Activated T-helper 1 cell treated with anti-CD3 and anti-CD28 coated beads, Interleukin-12 subunit alpha, Interleukin-12 subunit beta, Interleukin-2, Interleukin-4 antibody, amounts not matched to agents 30 ng/mL and 10 ng/mL and 1 ng/mL, durations not matched to agents 14 hours and 24 hours and 36 hours (primary cell): ENCODE results near the gene DOHH. TPM values are rescaled to one million over a fixed set of nuclear protein-coding genes. Genes with fewer than 3 reads are reported as not detected.
"Not testable (repeated sequence)": the region's sequence is repeated elsewhere in the genome, so short reads cannot be mapped to it uniquely, and the experiment has no call there.

Source experiments
- DNase-seq: peaks from one replicate; pipeline ENCODE4 v3.0.0; 2021; ENCODE audit warnings: low spot score
- H3K27ac Mint-ChIP-seq: one replicate; pipeline ENCODE4 v1.8.0; 2021; ENCODE audit warnings: mild to moderate bottlenecking, mixed read lengths
- H3K27me3 Mint-ChIP-seq: one replicate; pipeline ENCODE4 v1.8.0; 2022; ENCODE audit warnings: mild to moderate bottlenecking, moderate library complexity, mixed read lengths; ENCODE audit not compliant: insufficient read depth
- H3K36me3 Mint-ChIP-seq: one replicate; pipeline ENCODE4 v1.8.0; 2021; ENCODE audit warnings: low read depth, mixed read lengths
- H3K4me1 Mint-ChIP-seq: one replicate; pipeline ENCODE4 v1.8.0; 2021; ENCODE audit warnings: low read depth, mixed read lengths
- H3K4me3 Mint-ChIP-seq: one replicate; pipeline ENCODE4 v1.8.0; 2021; ENCODE audit warnings: mild to moderate bottlenecking, moderate library complexity, mixed read lengths
- H3K9me3 Mint-ChIP-seq: one replicate; pipeline ENCODE4 v1.8.0; 2021; ENCODE audit warnings: mixed read lengths
- intact Hi-C: fragments of 100-400 bp; cut with micrococcal nuclease; formaldehyde crosslinking; loops from one replicate; pipeline ENCODE4 v1.15.1; 2024
- total RNA-seq: library from RNA; stranded (reverse); gene quantifications from 2 replicates; pipeline ENCODE4 v1.2.3, GENCODE V29; 2022

DOHH gene
- total RNA-seq, 1 donor from 2014 or later: 21.6 TPM

DNA sequence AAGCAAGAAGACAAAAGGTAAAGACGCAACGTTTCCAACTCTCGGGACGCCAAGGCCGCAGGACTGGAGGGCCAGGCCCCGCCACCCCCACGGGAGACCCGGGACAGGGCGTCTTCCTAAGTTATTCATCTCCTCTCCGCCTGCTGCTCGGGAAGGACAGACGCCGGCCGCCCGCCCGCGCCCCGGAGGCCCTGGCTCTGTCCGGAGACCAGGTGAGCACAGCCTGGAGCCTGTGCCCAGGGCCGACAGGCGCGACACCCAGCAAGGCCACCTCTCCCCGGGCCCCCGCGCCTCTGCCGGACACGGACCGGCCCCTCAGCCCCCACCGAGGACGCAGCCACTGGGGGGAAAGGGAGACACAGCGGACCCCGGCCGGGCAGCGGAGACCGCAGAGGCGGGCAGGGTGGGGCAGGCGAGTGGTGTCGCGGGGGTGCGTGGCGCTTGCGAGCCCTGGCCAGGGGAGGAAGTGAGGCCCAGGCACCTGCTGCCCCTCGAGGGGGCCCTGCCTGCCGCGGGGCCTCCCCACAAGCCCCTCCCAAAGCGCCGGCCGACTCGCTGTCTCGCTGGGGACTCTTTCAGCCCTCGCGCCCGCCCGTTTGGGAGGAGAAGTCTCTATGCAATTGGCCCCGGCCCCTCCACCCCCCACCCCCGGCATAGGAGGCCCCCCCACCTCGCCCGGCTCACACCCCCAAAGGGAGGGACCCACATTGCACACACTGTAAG, 37.3 kb downstream of the DOHH start:
- H3K27me3 Mint-ChIP-seq: no peaks in the 10 kb centered on the region
- H3K4me3 Mint-ChIP-seq: no peak overlapping the region
- H3K9me3 Mint-ChIP-seq: no peaks in the 10 kb centered on the region
- H3K27ac Mint-ChIP-seq: no peak overlapping the region
- H3K36me3 Mint-ChIP-seq: peaks cover 2% of the 10 kb centered on the region
- intact Hi-C loops: no loop called here
- no peak for DNase-seq
- no peaks in the 10 kb centered on the region for H3K4me1 Mint-ChIP-seq

DNA sequence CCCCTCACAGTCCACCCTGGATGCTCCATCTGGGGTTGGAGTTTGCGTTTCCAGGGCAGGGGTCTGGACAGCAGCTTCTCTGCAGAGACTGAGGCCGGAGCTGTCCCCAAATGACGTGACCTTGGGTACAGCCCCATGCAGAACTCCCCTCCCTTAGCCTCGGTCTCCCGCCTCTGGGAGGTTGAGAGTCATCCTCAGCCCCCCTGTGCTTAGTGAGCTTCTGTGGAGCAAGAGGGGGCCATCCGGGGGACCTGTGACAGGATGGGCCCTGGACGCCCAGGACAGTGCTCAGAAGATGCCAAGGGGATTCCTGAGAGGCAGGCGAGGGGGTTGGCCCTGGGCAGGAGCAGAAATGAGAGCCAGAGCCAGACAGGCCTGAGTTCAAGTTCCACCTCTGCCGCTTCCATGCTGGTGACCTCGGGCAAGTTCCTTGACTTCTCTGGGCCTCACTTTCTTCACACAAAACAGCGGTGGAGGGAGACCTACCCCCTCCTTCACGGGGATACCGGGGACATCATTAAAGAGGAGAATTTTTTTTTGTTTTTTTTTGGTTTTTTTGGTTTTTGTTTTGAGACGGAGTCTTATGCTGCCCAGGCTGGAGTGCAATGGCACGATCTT, 40.4 kb downstream of the DOHH start:
- Mint-ChIP-seq H3K4me1 (no peaks in the 10 kb centered on the region), H3K9me3 (no peaks in the 10 kb centered on the region)

DNA sequence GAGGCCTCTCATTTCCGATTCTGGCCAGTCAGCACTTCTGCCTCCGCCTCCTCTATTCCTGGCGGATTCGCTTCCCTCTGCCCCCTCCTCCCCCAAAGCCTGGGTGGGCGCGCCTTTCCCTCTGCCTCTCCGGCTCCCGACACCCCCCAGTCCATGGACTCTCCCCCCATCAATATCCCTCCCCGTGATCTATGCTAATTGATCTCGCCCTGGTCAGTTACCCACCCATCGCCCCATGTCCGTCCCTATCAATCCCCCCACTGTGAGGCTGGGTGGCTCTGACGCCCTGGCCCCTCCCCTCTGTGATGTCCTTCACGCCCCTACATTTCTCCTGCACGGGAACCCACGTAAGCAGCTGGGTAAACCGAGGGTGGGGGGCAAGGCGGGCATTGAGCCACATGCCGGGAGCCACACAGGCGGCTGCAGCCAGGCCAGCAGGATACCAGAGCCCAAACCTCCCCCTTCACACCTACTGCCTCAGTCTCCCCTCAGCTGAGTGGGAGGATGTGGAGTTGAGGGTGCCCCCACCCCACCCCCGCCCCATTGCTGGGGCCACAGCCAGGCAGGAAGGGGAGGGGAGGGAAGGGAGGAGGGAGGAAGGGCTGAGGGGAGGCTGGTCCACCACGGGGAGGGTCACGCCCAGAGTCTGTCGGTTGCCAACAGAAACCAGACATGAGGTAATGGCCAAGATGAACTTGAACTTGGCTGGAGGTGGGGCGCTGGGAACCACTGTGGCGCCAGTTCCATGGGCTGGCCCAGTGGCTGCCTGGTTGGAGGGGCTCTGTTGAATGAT, 41.2 kb downstream of the DOHH start:
- DNase-seq: no peak
- H3K4me3 Mint-ChIP-seq: no peak overlapping the region
- intact Hi-C loops: no loop called here
- no peak overlapping the region for H3K27ac Mint-ChIP-seq
- no peaks in the 10 kb centered on the region for H3K9me3 Mint-ChIP-seq
- H3K36me3 Mint-ChIP-seq: peaks cover 2% of the 10 kb centered on the region
- H3K27me3 Mint-ChIP-seq: no peaks in the 10 kb centered on the region
- H3K4me1 Mint-ChIP-seq: no peaks in the 10 kb centered on the region

More for the DNA sequence above, 40.4 kb downstream of the DOHH start:
- Mint-ChIP-seq H3K27me3 (no peaks in the 10 kb centered on the region), H3K27ac (no peak overlapping the region), H3K36me3 (peaks cover 2% of the 10 kb centered on the region), H3K4me3 (no peak overlapping the region)
- intact Hi-C loops: no loop called here
- no peak for DNase-seq

DNA sequence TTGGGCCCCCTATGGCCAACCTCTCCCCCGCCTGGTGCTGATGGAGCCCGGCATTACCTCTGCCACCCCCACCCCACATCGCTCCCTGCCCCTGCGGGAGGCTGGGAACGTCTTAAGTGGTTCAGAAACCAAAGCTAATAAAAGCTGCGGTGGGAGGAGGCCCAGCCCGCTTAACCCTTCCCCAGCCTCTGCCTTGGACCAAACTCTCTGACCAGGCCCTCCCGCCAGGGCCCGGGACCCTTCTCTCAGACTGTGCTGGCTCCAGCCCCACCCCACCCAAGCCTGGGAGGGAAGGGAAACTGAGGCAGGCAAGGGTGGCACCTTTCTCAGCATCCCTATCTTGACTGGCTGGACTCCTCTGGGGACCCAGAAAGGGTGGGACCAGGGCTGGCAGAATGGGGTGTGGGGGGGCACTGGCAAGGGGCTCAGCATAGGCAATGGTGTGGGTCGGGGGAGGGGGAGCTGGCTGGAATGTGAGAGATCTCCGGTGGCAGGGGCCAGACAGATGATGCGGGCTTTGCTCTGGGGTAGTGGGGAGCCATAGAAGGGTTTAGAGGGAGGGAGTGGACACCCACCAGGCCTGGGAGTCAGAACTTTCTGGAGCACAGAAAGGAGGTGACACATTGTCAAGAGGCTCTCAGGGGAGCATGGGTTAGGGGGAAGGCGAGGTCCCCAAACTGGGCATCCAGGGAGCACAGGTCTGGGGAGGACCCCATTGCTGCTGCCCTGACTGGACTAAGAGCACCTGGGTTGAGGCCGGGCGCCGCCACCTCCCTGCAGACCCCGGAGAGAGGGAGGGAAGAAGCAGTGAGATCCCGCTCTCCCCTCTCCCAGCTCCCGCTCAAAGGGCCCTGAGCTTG, 42.0 kb downstream of the DOHH start:
- peaks cover 2% of the 10 kb centered on the region for H3K36me3 Mint-ChIP-seq
- intact Hi-C loops: no loop called here
- H3K27me3 Mint-ChIP-seq: no peaks in the 10 kb centered on the region
- H3K4me3 Mint-ChIP-seq: no peak overlapping the region
- no peak for DNase-seq
- H3K9me3 Mint-ChIP-seq: no peaks in the 10 kb centered on the region
- H3K4me1 Mint-ChIP-seq: no peaks in the 10 kb centered on the region
- no peak overlapping the region for H3K27ac Mint-ChIP-seq

DNA sequence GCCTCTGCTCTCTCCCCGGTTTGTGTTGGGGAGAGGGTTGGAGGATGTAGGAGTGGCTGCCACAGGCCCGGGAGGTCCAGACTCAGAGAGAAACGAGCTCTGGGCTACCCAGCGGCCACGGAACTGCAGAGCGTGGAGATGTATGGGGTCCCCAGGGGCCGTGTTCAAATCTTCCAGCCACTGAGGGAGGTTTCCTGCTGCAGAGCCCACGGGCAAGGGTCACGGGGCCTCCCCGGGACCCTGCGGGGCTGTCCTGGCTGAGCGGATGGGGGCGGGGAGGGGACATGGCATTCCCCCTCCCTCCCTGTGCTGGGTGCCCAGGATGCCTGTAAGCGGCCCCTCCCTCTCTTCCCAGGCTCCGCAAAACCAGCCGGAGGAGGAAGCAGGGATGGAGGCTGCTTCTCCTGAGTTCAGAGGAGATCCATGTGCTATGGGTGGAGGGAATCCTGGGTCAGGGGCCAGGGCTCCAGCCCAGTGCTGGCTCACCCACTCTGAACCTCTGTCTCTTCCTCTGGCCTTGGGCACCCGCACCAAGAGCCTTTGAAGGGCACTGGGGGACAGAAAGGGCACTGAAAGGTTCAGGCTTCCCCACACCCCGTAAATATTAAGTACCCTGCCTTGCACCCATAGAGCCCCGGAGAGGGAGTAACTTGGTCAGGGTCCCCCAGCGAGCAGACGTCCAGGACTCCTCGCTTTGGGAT, 42.8 kb downstream of the DOHH start:
- Mint-ChIP-seq H3K27ac (no peak overlapping the region), H3K4me3 (no peak overlapping the region), H3K36me3 (peaks cover 2% of the 10 kb centered on the region), H3K9me3 (no peaks in the 10 kb centered on the region), H3K27me3 (no peaks in the 10 kb centered on the region), H3K4me1 (no peaks in the 10 kb centered on the region)
- intact Hi-C loops: no loop called here
- DNase-seq: no peak

DNA sequence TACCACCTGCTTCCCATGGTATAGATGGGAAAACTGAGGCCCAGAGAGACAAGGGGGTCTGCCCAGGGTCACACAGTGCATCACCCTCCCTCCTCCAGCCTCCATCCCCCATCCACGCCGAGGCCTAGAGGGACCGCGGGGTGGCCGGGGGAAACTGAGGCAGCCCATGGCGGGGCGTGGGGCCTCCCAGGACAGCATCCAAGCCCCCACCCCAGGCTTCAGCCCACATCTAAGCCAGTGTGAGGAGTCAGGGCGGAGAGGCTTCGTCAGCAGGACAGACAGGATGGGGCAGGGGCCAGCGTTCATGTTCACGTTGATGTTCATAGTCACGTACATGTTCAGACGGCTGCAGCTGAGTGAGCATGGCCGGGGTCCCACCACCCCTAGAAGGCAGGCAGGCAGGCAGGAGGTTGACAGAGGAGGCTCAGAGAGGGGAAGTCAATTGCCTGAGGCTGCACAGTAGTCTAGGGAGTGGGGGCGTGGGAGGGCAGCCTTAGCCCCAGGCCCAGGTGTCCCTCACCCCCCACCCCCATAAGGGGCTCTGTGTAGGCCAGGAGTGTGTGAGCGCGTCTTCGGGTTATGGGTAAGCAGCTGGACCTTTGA, 43.4 kb downstream of the DOHH start:
- Mint-ChIP-seq H3K27ac (no peak overlapping the region), H3K4me1 (no peaks in the 10 kb centered on the region), H3K36me3 (peaks cover 2% of the 10 kb centered on the region), H3K4me3 (no peak overlapping the region), H3K27me3 (no peaks in the 10 kb centered on the region), H3K9me3 (no peaks in the 10 kb centered on the region)
- intact Hi-C loops: no loop called here
- no peak for DNase-seq

DNA sequence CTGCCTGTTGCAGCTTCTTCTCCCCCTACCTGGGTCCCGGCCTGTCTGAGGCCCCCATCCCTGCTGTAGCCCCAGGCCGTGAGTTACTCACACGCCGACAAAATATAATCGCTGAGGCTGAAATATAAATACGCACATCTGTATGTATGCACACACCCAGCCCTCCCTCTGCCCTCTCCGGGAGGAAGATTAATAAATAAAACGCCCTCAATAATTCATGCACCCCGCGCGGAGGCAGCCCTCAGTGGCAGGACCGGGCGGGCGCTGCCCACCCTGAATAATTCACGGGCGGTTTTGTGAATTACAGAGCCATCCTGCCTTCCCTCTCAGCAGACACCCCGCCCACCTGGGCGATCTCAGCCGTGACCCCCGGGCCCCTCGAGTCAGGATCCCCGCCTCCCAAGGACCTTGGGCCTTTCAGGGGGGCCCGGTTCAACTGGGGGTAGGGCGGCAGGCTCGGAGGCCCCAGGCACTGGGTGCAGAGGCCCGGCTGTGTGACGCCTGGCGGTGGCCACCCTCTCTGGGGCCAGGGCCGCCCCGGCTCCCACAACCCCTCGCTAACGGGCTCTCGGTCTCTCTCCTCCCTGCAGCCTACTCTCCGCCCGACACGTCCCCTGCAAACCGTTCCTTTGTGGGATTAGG, 44.4 kb downstream of the DOHH start:
- H3K27me3 Mint-ChIP-seq: no peaks in the 10 kb centered on the region
- DNase-seq: no peak
- no peaks in the 10 kb centered on the region for H3K4me1 Mint-ChIP-seq
- H3K9me3 Mint-ChIP-seq: no peaks in the 10 kb centered on the region
- intact Hi-C loops: no loop called here
- H3K4me3 Mint-ChIP-seq: no peak overlapping the region
- H3K27ac Mint-ChIP-seq: no peak overlapping the region
- H3K36me3 Mint-ChIP-seq: peaks cover 2% of the 10 kb centered on the region

DNA sequence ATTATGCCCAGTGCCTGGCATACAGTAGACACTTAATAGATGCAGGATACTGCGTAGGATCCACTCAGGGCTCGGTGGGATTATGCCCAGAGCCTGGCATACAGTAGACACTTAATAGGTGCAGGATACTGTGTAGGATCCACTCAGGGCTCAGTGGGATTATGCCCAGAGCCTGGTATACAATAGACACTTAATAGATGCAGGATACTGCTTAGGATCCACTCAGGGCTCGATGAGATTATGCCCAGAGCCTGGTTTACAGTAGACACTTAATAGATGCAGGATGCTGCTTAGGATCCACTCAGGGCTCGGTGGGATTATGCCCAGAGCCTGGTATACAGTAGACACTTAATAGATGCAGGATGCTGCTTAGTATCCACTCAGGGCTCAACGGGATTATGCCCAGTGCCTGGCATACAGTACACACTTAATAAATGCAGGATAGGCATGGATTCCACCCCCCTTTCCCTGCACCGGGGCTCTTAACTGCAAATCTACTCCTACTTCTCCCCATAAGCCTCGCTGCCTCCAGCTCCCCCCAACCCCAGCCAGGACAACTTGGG, 45.0 kb downstream of the DOHH start:
- no peaks in the 10 kb centered on the region for H3K27me3 Mint-ChIP-seq
- intact Hi-C loops: no loop called here
- H3K36me3 Mint-ChIP-seq: peaks cover 2% of the 10 kb centered on the region
- no peaks in the 10 kb centered on the region for H3K4me1 Mint-ChIP-seq
- no peaks in the 10 kb centered on the region for H3K9me3 Mint-ChIP-seq
- H3K4me3 Mint-ChIP-seq: no peak overlapping the region
- no peak for DNase-seq
- H3K27ac Mint-ChIP-seq: no peak overlapping the region

DNA sequence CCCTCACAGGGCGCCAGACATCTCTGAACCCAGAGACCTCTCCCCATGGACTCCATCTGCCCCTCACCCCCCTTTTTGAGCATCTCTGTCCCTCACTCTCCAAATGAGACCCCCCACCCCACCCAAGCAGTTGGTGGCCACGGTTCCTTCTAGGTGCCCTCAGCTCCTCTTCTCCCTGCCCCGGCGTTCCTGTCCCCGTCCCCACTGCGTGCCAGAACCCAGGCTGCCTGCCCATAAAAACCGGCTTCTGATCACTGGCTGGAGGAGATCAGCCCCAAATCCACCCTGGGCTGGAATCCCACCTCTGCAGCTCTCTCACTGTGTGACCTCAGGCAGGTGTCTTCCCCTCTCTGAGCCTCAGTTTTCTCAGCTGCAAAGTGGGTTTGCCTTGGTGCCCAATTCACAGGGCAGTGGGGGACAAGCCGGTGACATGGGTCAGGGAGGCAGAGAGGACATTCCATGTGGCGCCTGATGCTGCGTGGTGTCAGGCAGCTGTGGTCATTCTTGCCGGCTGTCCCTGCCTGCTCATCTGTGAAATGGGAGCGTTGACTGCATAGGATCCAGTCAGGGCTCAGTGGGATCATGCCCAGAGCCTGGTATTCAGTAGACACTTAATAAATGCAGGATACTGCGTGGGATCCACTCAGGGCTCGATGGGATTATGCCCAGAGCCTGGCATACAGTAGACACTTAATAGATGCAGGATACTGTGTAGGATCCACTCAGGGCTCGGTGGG, 45.6 kb downstream of the DOHH start:
- no peaks in the 10 kb centered on the region for H3K9me3 Mint-ChIP-seq
- H3K36me3 Mint-ChIP-seq: peaks cover 2% of the 10 kb centered on the region
- H3K27me3 Mint-ChIP-seq: no peaks in the 10 kb centered on the region
- intact Hi-C loops: no loop called here
- H3K4me1 Mint-ChIP-seq: no peaks in the 10 kb centered on the region
- no peak for DNase-seq
- H3K4me3 Mint-ChIP-seq: no peak overlapping the region
- no peak overlapping the region for H3K27ac Mint-ChIP-seq

DNA sequence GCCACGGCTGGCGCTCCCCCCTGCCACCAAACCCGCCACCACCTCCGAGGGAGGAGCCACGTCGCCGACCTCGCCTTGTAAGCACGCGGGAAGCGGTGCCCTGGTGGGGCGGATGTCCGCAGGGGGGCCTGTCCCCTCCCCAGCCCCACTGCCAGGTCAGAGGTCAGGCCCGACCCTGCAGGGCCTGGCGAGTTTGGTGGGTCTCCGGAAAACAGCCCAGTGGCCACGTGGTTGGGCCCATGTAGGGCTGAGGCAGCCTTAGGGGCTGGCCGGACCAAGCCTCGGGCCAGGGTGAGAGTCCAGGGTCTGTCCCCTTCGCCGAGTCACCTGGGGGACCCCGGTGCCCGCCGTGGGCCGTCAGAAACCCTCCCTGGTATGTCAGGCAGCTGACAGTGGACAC, 46.6 kb downstream of the DOHH start:
- Mint-ChIP-seq H3K27ac (no peak overlapping the region), H3K9me3 (no peaks in the 10 kb centered on the region), H3K4me3 (no peak overlapping the region), H3K36me3 (peaks cover 2% of the 10 kb centered on the region), H3K4me1 (no peaks in the 10 kb centered on the region), H3K27me3 (no peaks in the 10 kb centered on the region)
- no peak for DNase-seq
- intact Hi-C loops: no loop called here

DNA sequence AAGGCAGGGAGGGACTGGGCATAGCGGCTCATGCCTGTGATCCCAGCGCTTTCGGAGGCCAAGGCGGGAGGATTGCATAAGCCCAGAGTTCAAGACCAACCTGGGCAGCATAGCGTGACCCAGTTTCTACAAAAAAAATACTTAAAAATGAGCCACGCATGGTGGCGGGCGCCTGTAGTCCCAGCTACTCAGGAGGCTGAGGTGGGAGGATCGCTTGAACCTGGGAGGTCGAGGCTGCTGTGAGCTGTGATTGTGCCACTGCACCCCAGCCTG, 47.6 kb downstream of the DOHH start:
- intact Hi-C loops, H3K27me3 Mint-ChIP-seq, H3K36me3 Mint-ChIP-seq, H3K4me1 Mint-ChIP-seq, H3K4me3 Mint-ChIP-seq, H3K27ac Mint-ChIP-seq, H3K9me3 Mint-ChIP-seq, DNase-seq: not testable (repeated sequence)
